ENCODE results near the gene SRGAP2B.
"Not testable (repeated sequence)": the region's sequence is repeated elsewhere in the genome, so short reads cannot be mapped to it uniquely, and the experiment has no call there.

The SRGAP2B gene

GRCh38 chr1:145041519-145041918, 53.6 kb downstream of the SRGAP2B start:
- DNase-seq = not testable (repeated sequence)

- DNase-seq = not testable (repeated sequence)
Measured at GRCh38 chr1:145036019-145036418, 59.1 kb downstream of the SRGAP2B start.

DNA sequence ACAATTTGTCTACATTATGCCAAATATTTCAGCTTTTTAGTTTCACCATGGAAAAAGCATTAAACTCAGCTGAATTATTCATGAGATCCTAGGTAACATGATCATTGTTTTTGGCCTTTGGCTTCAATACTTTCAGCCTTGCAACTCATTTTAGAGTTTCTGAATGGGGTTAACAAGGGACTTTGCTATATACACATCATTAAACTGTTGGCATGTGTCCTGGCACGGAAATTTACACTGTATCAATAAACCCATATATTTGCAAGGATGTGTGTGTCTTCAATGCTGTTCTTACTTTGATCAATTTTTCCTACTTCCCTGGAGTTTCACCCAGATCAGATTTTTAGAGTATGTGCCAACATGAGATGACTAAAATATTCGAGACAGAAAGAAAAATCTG, 61.6 kb downstream of the SRGAP2B start:
- not testable (repeated sequence) for DNase-seq

- not testable (repeated sequence) for DNase-seq
Measured at GRCh38 chr1:145027251-145027650, 67.9 kb downstream of the SRGAP2B start.

DNA sequence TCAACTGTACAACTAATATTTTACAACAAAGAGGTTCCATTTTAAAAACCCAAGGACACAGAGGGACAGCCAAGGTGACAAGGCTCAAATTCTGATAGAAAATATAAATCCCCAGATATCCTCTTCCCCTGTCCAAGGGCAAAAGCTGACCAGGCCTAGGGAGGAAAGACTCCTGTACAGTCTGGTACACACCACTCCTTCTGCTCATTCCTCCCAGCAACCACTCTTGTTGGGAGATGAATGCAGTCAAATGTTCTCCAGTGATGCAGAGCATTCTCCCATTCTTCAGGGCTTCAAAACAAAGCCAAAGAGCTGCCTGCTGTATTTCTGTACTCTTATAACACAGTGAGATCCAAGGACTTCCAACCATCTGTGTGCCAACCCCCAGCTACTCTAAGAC, 69.8 kb downstream of the SRGAP2B start:
- not testable (repeated sequence) for DNase-seq

DNA sequence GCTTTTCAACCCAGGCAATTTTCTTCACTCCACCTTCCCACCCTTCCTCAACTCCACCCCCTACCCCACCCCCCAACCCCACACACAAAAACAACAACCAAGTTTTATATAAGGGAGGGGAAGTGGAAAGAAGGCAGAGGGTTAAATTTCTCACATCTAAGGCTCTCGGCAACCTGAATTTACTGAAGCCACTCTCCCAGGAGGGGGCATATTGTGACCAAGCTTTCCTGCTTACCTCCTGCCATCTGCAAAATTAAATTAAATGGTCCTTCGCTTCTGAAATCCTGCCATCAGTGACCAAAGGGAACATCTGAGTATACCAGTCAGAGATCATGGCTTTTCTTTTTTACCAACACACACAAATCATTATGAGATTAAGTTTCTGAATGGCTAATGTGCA, 72.9 kb downstream of the SRGAP2B start:
- not testable (repeated sequence) for DNase-seq

DNA sequence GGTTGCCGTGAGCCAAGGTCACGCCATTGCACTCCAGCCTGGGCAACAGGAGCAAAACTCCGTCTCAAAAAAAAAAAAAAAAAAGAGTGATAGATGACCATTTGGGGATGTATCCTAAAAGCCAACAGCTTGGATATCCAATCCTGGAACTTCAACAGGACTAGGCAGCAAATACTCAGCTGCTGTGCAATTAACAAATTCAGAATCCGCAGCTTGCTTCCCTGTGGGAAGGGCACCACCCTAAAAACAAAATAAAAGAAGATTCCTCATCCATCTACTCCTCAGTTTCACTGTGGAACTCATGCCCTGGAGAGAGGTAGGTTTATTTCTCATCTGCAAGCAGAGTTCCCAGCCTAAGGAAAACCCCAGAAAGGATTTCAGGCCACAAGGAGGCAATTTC, 73.4 kb downstream of the SRGAP2B start:
- DNase-seq = not testable (repeated sequence)

DNA sequence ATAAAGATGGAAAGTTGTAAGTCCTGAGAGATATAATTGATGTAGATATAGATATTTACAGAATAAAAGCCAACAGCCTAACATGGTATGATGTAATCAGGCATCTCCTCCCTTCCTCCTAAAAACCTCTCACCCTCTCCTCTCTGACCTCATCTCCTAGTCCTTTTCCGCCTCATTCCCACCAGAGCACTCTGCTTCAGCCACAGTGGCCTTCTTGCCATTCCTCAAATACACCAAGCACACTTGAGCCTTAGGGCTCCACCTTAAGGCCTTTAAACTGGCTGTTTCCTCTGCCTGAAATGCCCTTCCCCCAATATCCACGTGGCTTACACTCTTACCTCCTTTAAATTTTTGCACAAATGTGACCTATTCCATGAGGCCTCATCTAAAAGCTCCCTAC, 75.4 kb downstream of the SRGAP2B start:
- DNase-seq = not testable (repeated sequence)

- DNase-seq = not testable (repeated sequence)
Measured at GRCh38 chr1:145017725-145018124, 77.4 kb downstream of the SRGAP2B start.

DNA sequence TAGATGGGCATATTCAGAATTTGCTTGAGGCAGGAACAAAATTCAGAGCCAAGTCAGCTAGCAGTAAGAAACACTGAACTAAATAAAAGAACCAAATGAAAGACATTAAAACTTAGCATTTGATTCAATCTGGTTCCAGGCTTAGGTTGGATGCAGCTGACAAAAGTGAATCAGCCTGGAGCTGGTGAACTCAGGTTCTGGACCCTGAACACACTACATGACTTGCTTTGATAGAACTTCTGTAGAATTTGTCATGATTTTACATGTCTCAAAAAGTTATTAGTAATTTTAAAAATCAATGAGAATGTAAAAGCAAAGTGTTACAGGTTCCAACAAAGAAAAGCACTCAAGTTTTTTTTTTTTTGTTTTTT, 78.7 kb downstream of the SRGAP2B start:
- not testable (repeated sequence) for DNase-seq

- not testable (repeated sequence) for DNase-seq
Measured at GRCh38 chr1:145015744-145016491, 79.2 kb downstream of the SRGAP2B start.

- DNase-seq = not testable (repeated sequence)
Measured at GRCh38 chr1:145013353-145013752, 81.8 kb downstream of the SRGAP2B start.

- not testable (repeated sequence) for DNase-seq
Measured at GRCh38 chr1:145011811-145012210, 83.3 kb downstream of the SRGAP2B start.

- not testable (repeated sequence) for DNase-seq
Measured at GRCh38 chr1:145010580-145010979, 84.5 kb downstream of the SRGAP2B start.

GRCh38 chr1:145009928-145010327, 85.2 kb downstream of the SRGAP2B start:
- not testable (repeated sequence) for DNase-seq

- DNase-seq = not testable (repeated sequence)
Measured at GRCh38 chr1:145008388-145008787, 86.7 kb downstream of the SRGAP2B start.

GRCh38 chr1:145005142-145005541, 90.0 kb downstream of the SRGAP2B start:
- not testable (repeated sequence) for DNase-seq

- DNase-seq = not testable (repeated sequence)
Measured at GRCh38 chr1:145001381-145001780, 93.7 kb downstream of the SRGAP2B start.

DNA sequence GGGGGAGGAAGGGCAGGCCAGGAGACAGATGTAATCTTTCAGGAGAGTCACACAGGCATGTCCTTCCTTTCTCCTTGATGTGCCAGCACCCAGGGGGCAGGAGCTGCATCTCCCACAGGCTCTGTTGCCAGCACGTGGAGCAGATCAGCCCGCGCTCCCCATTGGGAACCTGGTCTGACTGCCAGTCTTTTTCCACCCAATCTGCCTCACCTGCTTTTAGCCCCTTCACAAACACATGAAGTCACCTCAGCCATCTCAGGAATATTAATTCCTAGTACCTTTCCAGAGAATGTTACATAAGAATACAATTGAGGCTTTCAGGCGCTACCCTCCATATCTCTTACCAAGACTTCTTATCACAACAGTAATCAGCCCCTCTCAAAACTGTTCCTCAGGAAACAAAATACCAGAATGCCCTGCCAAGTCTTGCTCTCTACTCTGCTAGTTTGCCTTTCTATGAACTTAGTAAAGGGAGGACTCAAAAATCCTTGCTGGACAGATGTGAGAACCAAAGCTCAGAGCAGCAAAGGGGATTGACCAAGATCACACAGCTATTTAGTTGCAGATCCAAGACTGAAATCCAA, 94.3 kb downstream of the SRGAP2B start:
- DNase-seq = not testable (repeated sequence)

DNA sequence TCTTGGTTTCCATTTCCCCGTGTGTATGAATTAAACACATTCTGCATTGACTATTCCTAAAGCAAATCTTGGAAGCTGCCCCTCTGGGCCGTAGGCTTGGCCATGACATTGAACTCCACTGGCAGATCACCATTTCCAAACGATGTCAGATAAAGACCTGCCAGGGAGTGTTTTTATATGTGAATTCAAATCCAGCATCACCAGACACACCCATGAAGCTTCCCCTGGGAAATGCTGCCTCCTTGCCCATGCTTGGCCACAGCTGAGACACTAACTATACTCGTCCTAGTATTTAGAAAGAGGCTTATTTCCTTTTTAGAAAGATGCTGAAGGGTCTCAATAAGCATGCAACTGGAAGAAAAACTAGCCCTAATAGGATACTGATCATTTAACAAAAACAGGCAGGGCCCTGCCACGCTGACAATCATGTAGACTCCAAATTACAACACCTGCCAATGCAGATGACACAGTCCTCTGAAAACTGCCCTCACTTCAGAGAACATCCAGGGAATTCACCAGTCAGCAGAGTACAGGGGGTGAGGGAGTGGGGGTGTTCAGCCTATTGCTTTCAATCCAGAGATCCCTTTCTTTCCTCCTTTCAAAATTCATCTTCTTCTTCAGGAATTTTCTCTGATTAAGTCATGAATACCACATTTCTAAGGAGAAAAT, 94.9 kb downstream of the SRGAP2B start:
- not testable (repeated sequence) for DNase-seq

- not testable (repeated sequence) for DNase-seq
Measured at GRCh38 chr1:144998981-144999273, 96.2 kb downstream of the SRGAP2B start.

DNA sequence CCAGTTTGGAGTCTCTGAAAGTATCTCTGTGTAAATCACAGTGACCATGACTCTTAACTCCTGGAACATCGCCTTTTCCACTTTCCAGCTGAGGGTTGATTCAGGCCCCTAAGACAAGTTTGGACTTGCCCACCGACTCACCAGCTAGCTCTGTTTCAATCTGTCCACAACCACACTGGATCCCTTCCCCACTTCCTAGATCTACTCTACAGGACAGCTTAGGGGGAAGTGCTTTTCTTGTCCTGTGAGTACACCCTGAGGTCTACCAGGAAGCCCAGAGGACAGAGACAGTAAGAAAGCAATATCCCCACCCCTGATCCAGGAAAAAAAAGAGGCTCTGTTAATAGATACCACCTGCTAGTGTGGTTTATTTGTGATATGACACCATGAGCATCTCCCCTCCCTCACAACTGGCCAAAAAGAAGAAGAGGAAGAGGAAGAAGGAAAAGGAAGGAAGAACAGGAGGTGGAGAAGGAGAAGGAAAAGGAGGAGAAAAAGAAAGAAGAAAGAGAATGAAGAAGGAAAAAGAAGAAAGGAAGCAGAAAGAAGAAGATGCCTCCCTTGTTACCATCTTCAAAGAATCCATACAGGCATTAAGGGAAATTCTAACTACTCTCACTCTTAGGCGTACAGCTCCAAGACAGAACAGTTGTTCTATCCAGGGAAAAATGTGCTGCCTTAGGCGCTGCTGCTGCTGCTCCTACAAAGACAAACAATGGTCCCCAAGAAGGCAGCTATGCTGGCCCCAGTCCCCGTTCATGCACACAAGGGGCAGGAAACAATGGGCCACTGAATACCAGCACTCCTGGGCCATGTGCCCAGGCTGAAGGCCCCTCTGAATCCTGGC, 96.8 kb downstream of the SRGAP2B start:
- not testable (repeated sequence) for DNase-seq

GRCh38 chr1:144995833-144996410, 99.2 kb downstream of the SRGAP2B start:
- DNase-seq = not testable (repeated sequence)

All from cerebellar nuclear complex (tissue), 1 donor.